Epithelial cell of prostate (primary cell): Measurements from ENCODE around the gene NDUFS8.
"Not testable (repeated sequence)": the region's sequence is repeated elsewhere in the genome, so short reads cannot be mapped to it uniquely, and the experiment has no call there.

Experiments
- DNase-seq: peaks from one replicate; pipeline ENCODE4 v3.0.0-alpha.2; 2011; ENCODE audit warnings: low read depth, low spot score
- H3K27ac ChIP-seq: fragments of 450-650 bp; 2 replicates; pipeline ENCODE4 v1.5.1; 2017; ENCODE audit warnings: mild to moderate bottlenecking

NDUFS8 gene

GRCh38 chr11:68030318-68031143 is at the start of gene NDUFS8:
Gene NDUFS8 (plus strand): TSS chr11:68030681. CDS start chr11:68032152, 1,471 bp downstream.
- DNase-seq, result peak; percentile 92
- H3K27ac ChIP-seq, result peak within 1 kb of the TSS; percentile 61

- not testable (repeated sequence) for DNase-seq, H3K27ac ChIP-seq
These were observed 49.3 kb upstream of the NDUFS8 start for GRCh38 chr11:67981226-67981625.

- DNase-seq, H3K27ac ChIP-seq: not testable (repeated sequence)
These were observed 48.1 kb upstream of the NDUFS8 start for GRCh38 chr11:67982255-67982857.

GRCh38 chr11:67983951-67984350 is 46.5 kb upstream of the NDUFS8 start:
- DNase-seq, result no peak
- H3K27ac ChIP-seq, result no peak overlapping the region

GRCh38 chr11:67985302-67985701 is 45.2 kb upstream of the NDUFS8 start:
- H3K27ac ChIP-seq, DNase-seq: not testable (repeated sequence)

GRCh38 chr11:67990546-67991346 is 39.7 kb upstream of the NDUFS8 start:
- not testable (repeated sequence) for H3K27ac ChIP-seq, DNase-seq

- H3K27ac ChIP-seq, DNase-seq: not testable (repeated sequence)
These were observed 38.9 kb upstream of the NDUFS8 start for GRCh38 chr11:67991347-67992121.

- DNase-seq, H3K27ac ChIP-seq: not testable (repeated sequence)
These were observed 36.7 kb upstream of the NDUFS8 start for GRCh38 chr11:67993821-67994220.

- not testable (repeated sequence) for H3K27ac ChIP-seq, DNase-seq
These were observed 36.1 kb upstream of the NDUFS8 start for GRCh38 chr11:67994387-67994786.

GRCh38 chr11:67995129-67995528 is 35.4 kb upstream of the NDUFS8 start:
- DNase-seq, H3K27ac ChIP-seq: not testable (repeated sequence)

- H3K27ac ChIP-seq, DNase-seq: not testable (repeated sequence)
These were observed 34.9 kb upstream of the NDUFS8 start for GRCh38 chr11:67995579-67995978.

- no peak for DNase-seq
- no peak overlapping the region for H3K27ac ChIP-seq
These were observed 34.4 kb upstream of the NDUFS8 start for GRCh38 chr11:67996051-67996450.

GRCh38 chr11:67996622-67997474 is 33.6 kb upstream of the NDUFS8 start:
- no peak overlapping the region for H3K27ac ChIP-seq
- no peak for DNase-seq

GRCh38 chr11:67997475-67997921 is 33.0 kb upstream of the NDUFS8 start:
- H3K27ac ChIP-seq, result no peak overlapping the region
- DNase-seq, result no peak

GRCh38 chr11:67998150-67999045 is 32.1 kb upstream of the NDUFS8 start:
- no peak overlapping the region for H3K27ac ChIP-seq
- no peak for DNase-seq

- no peak for DNase-seq
- no peak overlapping the region for H3K27ac ChIP-seq
These were observed 31.3 kb upstream of the NDUFS8 start for GRCh38 chr11:67999201-67999629.

- no peak for DNase-seq
- no peak overlapping the region for H3K27ac ChIP-seq
These were observed 30.8 kb upstream of the NDUFS8 start for GRCh38 chr11:67999704-68000103.

GRCh38 chr11:68002575-68002937 is 27.9 kb upstream of the NDUFS8 start:
- no peak for DNase-seq
- H3K27ac ChIP-seq, result no peak overlapping the region
